SK-N-SH treated with all-trans-retinoic acid at 6 μM for 48 hours (cell line): ENCODE results near the gene BROX.
"Not testable (repeated sequence)": the region's sequence is repeated elsewhere in the genome, so short reads cannot be mapped to it uniquely, and the experiment has no call there.

Experiments used
- ATAC-seq: fragments of 200-7000 bp; cut with Tn5 transposase; 3 replicates; pipeline ENCODE4 v1.9.1; 2020; ENCODE audit warnings: mild to moderate bottlenecking, moderate library complexity
- ARNTL ChIP-seq: fragments of 450-650 bp; formaldehyde crosslinking; IDR thresholded peaks from 2 replicates; pipeline ENCODE4 v1.5.0; 2020; ENCODE audit warnings: low read depth, mild to moderate bottlenecking, moderate library complexity, borderline replicate concordance
- BACH2 ChIP-seq: fragments of 250-450 bp; sonication (Bioruptor Pico); IDR thresholded peaks from 2 replicates; pipeline ENCODE4 v1.9.0; 2021; ENCODE audit warnings: mild to moderate bottlenecking, borderline replicate concordance
- CSDC2 ChIP-seq: fragments of 250-450 bp; sonication (Bioruptor Pico); IDR thresholded peaks from 2 replicates; pipeline ENCODE4 v1.5.0; 2020; ENCODE audit warnings: mild to moderate bottlenecking, moderate library complexity
- ESRRG ChIP-seq: fragments of 250-450 bp; sonication (Bioruptor Pico); IDR thresholded peaks from 2 replicates; pipeline ENCODE4 v1.6.1; 2021; ENCODE audit warnings: mild to moderate bottlenecking
- GLIS3 ChIP-seq: fragments of 250-450 bp; sonication (Bioruptor Pico); IDR thresholded peaks from 2 replicates; pipeline ENCODE4 v1.5.0; 2020; ENCODE audit warnings: mild to moderate bottlenecking, moderate library complexity
- ISL1 ChIP-seq: fragments of 250-450 bp; sonication (Bioruptor Pico); IDR thresholded peaks from 2 replicates; pipeline ENCODE4 v2.1.2; 2022; ENCODE audit warnings: mild to moderate bottlenecking, moderate library complexity
- OSR1 ChIP-seq: fragments of 250-450 bp; sonication (Bioruptor Pico); IDR thresholded peaks from 2 replicates; pipeline ENCODE4 v1.8.0; 2022; ENCODE audit warnings: moderate library complexity, mild to moderate bottlenecking, inconsistent platforms
- PPARA ChIP-seq: fragments of 250-450 bp; sonication (Bioruptor Pico); IDR thresholded peaks from 2 replicates; pipeline ENCODE4 v1.5.0; 2020; ENCODE audit warnings: mild to moderate bottlenecking, borderline replicate concordance
- RARB ChIP-seq: fragments of 250-450 bp; sonication (Bioruptor Pico); IDR thresholded peaks from 2 replicates; pipeline ENCODE4 v1.8.0; 2021; ENCODE audit warnings: mild to moderate bottlenecking, moderate library complexity
- TCF4 ChIP-seq: fragments of 250-450 bp; sonication (Bioruptor Pico); IDR thresholded peaks from 2 replicates; pipeline ENCODE4 v1.8.0; 2021; ENCODE audit warnings: mild to moderate bottlenecking, moderate library complexity, borderline replicate concordance
- TOX ChIP-seq: fragments of 250-450 bp; sonication (Bioruptor Pico); IDR thresholded peaks from 2 replicates; pipeline ENCODE4 v1.8.0; 2021; ENCODE audit warnings: mild to moderate bottlenecking, moderate library complexity, borderline replicate concordance
- ZC3H10 ChIP-seq: fragments of 250-450 bp; sonication (Bioruptor Pico); IDR thresholded peaks from 2 replicates; pipeline ENCODE4 v1.5.1; 2021; ENCODE audit warnings: mild to moderate bottlenecking, moderate library complexity
- ZFP3 ChIP-seq: fragments of 250-450 bp; sonication (Bioruptor Pico); IDR thresholded peaks from 2 replicates; pipeline ENCODE4 v1.5.0; 2020; ENCODE audit warnings: mild to moderate bottlenecking, moderate library complexity
- ZFP30 ChIP-seq: fragments of 450-650 bp; formaldehyde crosslinking; IDR thresholded peaks from 2 replicates; pipeline ENCODE4 v1.5.0; 2022; ENCODE audit warnings: mild to moderate bottlenecking, moderate library complexity
- ZNF565 ChIP-seq: fragments of 450-650 bp; formaldehyde crosslinking; conservative IDR thresholded peaks from 2 replicates; pipeline ENCODE4 v1.5.0; 2020; ENCODE audit warnings: low read depth, mild to moderate bottlenecking, moderate library complexity
- ZNF70 ChIP-seq: fragments of 450-650 bp; formaldehyde crosslinking; IDR thresholded peaks from 2 replicates; pipeline ENCODE4 v1.5.0; 2020; ENCODE audit warnings: mild to moderate bottlenecking, moderate library complexity
- ZNF8 ChIP-seq: fragments of 450-650 bp; formaldehyde crosslinking; IDR thresholded peaks from 2 replicates; pipeline ENCODE4 v1.5.0; 2020; ENCODE audit warnings: mild to moderate bottlenecking, moderate library complexity
- TF ChIP-seq, protein P1 (sequence below): fragments of 250-450 bp; sonication (Bioruptor Pico); IDR thresholded peaks from 2 replicates; pipeline ENCODE4 v1.5.1; 2020; ENCODE audit warnings: low read depth, mild to moderate bottlenecking, moderate library complexity
- TF ChIP-seq, protein P2 (sequence below): fragments of 250-450 bp; sonication (Bioruptor Pico); IDR thresholded peaks from 2 replicates; pipeline ENCODE4 v1.5.0; 2020; ENCODE audit warnings: mild to moderate bottlenecking, moderate library complexity
- TF ChIP-seq, protein P3 (sequence below): fragments of 250-450 bp; sonication (Bioruptor Pico); IDR thresholded peaks from 2 replicates; pipeline ENCODE4 v1.8.0; 2021; ENCODE audit warnings: low read depth, mild to moderate bottlenecking, moderate library complexity, borderline replicate concordance
- TF ChIP-seq, protein P4 (sequence below): fragments of 250-450 bp; sonication (Bioruptor Pico); IDR thresholded peaks from 2 replicates; pipeline ENCODE4 v1.5.1; 2021; ENCODE audit warnings: mild to moderate bottlenecking, moderate library complexity
- TF ChIP-seq, protein P5 (sequence below): fragments of 250-450 bp; sonication (Bioruptor Pico); IDR thresholded peaks from 2 replicates; pipeline ENCODE4 v1.8.0; 2020; ENCODE audit warnings: mild to moderate bottlenecking, moderate library complexity, borderline replicate concordance

The BROX gene

DNA sequence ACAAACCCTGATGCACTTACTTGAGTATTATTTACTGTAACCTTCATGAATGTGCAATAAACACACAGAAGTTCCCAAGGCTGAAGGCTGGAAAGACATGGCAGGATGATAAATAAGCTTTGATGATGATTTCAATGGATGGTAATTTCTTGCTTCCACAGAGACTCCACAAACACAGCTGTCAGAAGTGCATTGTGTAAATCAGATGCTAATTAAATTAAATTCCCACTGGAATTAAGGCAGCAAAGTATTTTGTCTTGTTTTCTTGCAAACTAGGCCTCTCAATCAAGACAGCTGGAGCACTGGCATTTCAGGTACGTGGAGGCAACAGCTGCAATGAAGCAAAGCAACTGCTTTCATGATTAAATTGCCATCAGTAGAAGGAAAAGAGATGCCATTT is 48.7 kb downstream of the BROX start:
- no peak for ATAC-seq
- TF ChIP-seq ARNTL (no peak), ZNF70 (no peak), TOX (CRISPR knock-in tag) (no peak), ESRRG (CRISPR knock-in tag) (no peak), ZFP3 (no peak), ZFP30 (CRISPR knock-in tag) (no peak), OSR1 (CRISPR knock-in tag) (no peak)
- TF ChIP-seq, protein P1, sequence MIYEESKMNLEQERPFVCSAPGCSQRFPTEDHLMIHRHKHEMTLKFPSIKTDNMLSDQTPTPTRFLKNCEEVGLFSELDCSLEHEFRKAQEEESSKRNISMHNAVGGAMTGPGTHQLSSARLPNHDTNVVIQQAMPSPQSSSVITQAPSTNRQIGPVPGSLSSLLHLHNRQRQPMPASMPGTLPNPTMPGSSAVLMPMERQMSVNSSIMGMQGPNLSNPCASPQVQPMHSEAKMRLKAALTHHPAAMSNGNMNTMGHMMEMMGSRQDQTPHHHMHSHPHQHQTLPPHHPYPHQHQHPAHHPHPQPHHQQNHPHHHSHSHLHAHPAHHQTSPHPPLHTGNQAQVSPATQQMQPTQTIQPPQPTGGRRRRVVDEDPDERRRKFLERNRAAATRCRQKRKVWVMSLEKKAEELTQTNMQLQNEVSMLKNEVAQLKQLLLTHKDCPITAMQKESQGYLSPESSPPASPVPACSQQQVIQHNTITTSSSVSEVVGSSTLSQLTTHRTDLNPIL = no peak
- TF ChIP-seq, protein P2, sequence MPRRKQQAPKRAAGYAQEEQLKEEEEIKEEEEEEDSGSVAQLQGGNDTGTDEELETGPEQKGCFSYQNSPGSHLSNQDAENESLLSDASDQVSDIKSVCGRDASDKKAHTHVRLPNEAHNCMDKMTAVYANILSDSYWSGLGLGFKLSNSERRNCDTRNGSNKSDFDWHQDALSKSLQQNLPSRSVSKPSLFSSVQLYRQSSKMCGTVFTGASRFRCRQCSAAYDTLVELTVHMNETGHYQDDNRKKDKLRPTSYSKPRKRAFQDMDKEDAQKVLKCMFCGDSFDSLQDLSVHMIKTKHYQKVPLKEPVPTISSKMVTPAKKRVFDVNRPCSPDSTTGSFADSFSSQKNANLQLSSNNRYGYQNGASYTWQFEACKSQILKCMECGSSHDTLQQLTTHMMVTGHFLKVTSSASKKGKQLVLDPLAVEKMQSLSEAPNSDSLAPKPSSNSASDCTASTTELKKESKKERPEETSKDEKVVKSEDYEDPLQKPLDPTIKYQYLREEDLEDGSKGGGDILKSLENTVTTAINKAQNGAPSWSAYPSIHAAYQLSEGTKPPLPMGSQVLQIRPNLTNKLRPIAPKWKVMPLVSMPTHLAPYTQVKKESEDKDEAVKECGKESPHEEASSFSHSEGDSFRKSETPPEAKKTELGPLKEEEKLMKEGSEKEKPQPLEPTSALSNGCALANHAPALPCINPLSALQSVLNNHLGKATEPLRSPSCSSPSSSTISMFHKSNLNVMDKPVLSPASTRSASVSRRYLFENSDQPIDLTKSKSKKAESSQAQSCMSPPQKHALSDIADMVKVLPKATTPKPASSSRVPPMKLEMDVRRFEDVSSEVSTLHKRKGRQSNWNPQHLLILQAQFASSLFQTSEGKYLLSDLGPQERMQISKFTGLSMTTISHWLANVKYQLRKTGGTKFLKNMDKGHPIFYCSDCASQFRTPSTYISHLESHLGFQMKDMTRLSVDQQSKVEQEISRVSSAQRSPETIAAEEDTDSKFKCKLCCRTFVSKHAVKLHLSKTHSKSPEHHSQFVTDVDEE (CRISPR knock-in tag) = no peak
- TF ChIP-seq, protein P3, sequence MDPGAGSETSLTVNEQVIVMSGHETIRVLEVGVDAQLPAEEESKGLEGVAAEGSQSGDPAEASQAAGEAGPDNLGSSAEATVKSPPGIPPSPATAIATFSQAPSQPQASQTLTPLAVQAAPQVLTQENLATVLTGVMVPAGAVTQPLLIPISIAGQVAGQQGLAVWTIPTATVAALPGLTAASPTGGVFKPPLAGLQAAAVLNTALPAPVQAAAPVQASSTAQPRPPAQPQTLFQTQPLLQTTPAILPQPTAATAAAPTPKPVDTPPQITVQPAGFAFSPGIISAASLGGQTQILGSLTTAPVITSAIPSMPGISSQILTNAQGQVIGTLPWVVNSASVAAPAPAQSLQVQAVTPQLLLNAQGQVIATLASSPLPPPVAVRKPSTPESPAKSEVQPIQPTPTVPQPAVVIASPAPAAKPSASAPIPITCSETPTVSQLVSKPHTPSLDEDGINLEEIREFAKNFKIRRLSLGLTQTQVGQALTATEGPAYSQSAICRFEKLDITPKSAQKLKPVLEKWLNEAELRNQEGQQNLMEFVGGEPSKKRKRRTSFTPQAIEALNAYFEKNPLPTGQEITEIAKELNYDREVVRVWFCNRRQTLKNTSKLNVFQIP (CRISPR knock-in tag) = no peak
- TF ChIP-seq, protein P4, sequence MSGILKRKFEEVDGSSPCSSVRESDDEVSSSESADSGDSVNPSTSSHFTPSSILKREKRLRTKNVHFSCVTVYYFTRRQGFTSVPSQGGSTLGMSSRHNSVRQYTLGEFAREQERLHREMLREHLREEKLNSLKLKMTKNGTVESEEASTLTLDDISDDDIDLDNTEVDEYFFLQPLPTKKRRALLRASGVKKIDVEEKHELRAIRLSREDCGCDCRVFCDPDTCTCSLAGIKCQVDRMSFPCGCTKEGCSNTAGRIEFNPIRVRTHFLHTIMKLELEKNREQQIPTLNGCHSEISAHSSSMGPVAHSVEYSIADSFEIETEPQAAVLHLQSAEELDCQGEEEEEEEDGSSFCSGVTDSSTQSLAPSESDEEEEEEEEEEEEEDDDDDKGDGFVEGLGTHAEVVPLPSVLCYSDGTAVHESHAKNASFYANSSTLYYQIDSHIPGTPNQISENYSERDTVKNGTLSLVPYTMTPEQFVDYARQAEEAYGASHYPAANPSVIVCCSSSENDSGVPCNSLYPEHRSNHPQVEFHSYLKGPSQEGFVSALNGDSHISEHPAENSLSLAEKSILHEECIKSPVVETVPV (CRISPR knock-in tag) = no peak
- TF ChIP-seq, all 23 proteins: peak for 0

DNA sequence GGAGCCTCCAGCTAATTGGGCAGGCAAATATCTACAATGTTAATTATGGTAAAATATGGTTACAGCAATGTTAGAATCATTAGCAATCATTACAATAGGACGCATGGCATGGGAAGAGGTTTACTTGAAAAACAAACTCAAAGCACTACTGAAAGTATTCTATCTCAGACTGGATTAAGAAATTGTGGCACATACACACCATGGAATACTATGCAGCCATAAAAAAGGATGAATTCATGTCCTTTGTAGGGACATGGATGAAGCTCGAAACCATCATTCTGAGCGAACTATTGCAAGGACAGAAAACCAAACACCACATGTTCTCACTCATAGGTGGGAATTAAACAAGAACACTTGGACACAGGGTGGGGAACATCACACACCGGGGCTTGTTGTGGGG is 49.8 kb downstream of the BROX start:
- not testable (repeated sequence) for ATAC-seq

DNA sequence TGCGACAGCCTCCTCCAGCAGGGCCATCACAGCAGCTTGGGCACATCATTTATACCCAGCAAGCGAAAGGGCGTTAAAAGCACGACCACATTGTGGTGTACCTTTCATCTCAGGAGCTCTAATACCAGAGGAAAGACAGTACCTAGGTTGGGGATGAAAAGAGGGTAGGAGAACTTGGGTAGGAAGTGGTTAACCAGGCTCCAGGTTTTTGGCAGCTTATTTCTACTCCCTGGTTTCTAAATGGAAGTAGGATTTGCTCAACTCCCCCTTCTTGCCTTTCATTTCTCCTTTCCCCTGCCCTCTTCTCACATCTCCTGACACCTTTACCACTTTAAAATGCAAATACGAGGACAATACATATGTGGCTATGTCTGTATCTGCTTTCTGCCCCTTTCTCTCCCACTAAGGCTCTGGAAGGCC is 54.8 kb downstream of the BROX start:
- no peak for ATAC-seq
- TF ChIP-seq ARNTL (no peak), BACH2 (CRISPR knock-in tag) (no peak), PPARA (no peak)
- TF ChIP-seq, protein P4 (CRISPR knock-in tag) = no peak

DNA sequence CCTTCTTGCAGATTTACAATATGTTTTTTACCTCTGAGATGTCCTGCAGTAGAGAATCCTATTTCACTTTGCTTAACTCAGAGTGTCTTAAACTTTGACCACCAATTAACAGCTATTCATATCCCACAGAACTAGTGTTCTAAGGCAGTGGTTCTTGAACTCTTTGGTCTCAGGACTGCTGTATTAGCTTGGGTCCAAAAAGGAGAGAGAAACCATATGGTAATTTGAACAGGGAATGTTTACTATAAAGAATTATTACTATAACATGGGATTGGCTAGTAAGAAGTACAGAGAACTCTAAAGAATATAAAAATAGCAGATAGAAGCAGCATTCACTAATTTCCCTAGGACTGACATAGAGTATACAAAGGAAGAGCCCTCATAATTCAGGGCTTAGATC is 56.2 kb downstream of the BROX start:
- no peak for ATAC-seq
- TF ChIP-seq ZNF70 (no peak), ZC3H10 (CRISPR knock-in tag) (no peak), OSR1 (CRISPR knock-in tag) (no peak), GLIS3 (no peak), ZFP3 (no peak), ZNF565 (no peak), ISL1 (CRISPR knock-in tag) (no peak), ESRRG (CRISPR knock-in tag) (no peak), TCF4 (CRISPR knock-in tag) (no peak), RARB (CRISPR knock-in tag) (no peak), ZNF8 (CRISPR knock-in tag) (no peak), PPARA (no peak), CSDC2 (CRISPR knock-in tag) (no peak)
- TF ChIP-seq, protein P1 = no peak
- TF ChIP-seq, protein P5, sequence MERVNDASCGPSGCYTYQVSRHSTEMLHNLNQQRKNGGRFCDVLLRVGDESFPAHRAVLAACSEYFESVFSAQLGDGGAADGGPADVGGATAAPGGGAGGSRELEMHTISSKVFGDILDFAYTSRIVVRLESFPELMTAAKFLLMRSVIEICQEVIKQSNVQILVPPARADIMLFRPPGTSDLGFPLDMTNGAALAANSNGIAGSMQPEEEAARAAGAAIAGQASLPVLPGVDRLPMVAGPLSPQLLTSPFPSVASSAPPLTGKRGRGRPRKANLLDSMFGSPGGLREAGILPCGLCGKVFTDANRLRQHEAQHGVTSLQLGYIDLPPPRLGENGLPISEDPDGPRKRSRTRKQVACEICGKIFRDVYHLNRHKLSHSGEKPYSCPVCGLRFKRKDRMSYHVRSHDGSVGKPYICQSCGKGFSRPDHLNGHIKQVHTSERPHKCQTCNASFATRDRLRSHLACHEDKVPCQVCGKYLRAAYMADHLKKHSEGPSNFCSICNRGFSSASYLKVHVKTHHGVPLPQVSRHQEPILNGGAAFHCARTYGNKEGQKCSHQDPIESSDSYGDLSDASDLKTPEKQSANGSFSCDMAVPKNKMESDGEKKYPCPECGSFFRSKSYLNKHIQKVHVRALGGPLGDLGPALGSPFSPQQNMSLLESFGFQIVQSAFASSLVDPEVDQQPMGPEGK (CRISPR knock-in tag) = no peak
- TF ChIP-seq, protein P3 (CRISPR knock-in tag) = no peak
- TF ChIP-seq, all 23 proteins: peak for 0
